Measurements from ENCODE around the gene TCP11. TPM values are rescaled to one million over a fixed set of nuclear protein-coding genes. Genes with fewer than 3 reads are reported as not detected.
A peak's percentile ranks its signal among the peaks of the same experiment; 100 is the strongest.

Gene TCP11
- total and polyA plus RNA-seq, 11 donors: 0.04 TPM; not detected in 10

DNA sequence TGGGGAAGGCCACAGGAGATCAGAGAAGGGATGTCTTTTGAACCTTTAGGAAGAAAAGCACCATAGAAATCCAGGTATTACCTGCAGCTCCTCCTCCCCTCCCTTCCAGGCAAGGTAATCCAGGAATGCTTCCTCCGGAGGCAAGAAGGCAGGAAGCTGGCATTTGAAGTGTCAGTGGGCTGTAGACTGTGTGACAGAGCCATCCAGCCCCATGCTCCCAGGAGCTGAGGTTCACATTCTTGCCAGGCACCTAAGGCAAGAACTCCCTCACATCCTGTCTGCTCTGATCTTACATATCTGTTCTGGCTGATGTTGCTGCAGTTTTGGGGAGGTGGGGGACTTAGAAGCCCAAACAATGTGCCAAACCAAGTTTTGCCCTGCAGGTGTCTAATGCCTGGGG lies 44.8 kb upstream of the TCP11 start:
- no peaks in the 10 kb centered on the region for H3K9me3 ChIP-seq
- intact Hi-C loops (cut with DNase I): no loop called here
- H3K36me3 ChIP-seq: no peaks in the 10 kb centered on the region
- ATAC-seq (no peak), DNase-seq (no peak)
- H3K4me3 ChIP-seq: no peak overlapping the region
- H3K4me1 ChIP-seq: peaks cover 0 to 44% (median 19%) of the 10 kb centered on the region in 12 donors
- TF ChIP-seq, protein P1, sequence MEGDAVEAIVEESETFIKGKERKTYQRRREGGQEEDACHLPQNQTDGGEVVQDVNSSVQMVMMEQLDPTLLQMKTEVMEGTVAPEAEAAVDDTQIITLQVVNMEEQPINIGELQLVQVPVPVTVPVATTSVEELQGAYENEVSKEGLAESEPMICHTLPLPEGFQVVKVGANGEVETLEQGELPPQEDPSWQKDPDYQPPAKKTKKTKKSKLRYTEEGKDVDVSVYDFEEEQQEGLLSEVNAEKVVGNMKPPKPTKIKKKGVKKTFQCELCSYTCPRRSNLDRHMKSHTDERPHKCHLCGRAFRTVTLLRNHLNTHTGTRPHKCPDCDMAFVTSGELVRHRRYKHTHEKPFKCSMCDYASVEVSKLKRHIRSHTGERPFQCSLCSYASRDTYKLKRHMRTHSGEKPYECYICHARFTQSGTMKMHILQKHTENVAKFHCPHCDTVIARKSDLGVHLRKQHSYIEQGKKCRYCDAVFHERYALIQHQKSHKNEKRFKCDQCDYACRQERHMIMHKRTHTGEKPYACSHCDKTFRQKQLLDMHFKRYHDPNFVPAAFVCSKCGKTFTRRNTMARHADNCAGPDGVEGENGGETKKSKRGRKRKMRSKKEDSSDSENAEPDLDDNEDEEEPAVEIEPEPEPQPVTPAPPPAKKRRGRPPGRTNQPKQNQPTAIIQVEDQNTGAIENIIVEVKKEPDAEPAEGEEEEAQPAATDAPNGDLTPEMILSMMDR (IDR thresholded peaks at IDR 0.05): no peak
- no peak for TF ChIP-seq POLR2A (IDR thresholded peaks at IDR 0.05)
- peak overlapping the region in 7 of 12 donors; percentile 26 to 83 (median 67) for H3K27ac ChIP-seq
- peaks cover 0 to 12% (median 0%) of the 10 kb centered on the region in 9 donors for H3K27me3 ChIP-seq
- WGBS, 4 donors: 22 to 40% (median 33%) methylated on average over 1 of the region's 1 CpG

DNA sequence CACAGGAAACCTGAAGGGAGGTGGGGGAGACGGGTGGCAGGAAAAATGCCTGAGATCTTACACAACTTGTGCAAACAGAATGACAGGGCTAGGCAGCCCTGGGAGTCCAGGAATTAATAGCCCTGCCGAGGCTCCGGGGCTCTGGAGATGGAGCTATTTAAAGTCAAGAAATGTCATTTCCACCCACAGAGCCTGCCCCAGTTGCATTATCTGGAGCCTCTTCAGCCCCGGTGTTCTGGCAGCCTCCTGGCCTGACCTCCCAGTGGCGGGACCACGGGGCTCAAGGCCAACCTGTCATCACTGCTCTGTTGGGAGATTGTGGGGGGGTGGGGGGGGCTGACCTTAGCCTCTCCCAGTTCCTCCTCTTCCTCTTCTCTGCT lies 44.2 kb upstream of the TCP11 start:
- WGBS, 4 donors: 5 to 16% (median 12%) methylated on average over 6 of the region's 6 CpGs
- DNase-seq (peak; percentile 68 to 88 (median 72)), ATAC-seq (peak; percentile 71 to 85 (median 82))
- H3K4me1 ChIP-seq: peaks cover 0 to 50% (median 24%) of the 10 kb centered on the region in 12 donors
- no peak overlapping the region for H3K4me3 ChIP-seq
- no peaks in the 10 kb centered on the region for H3K36me3 ChIP-seq
- H3K27ac ChIP-seq: peak overlapping the region in 9 of 12 donors; percentile 26 to 83 (median 62)
- no peaks in the 10 kb centered on the region for H3K9me3 ChIP-seq
- H3K27me3 ChIP-seq: peaks cover 0 to 12% (median 0%) of the 10 kb centered on the region in 9 donors
- intact Hi-C loops (cut with DNase I): no loop called here
- TF ChIP-seq, protein P1 (IDR thresholded peaks at IDR 0.05): no peak
- TF ChIP-seq POLR2A (IDR thresholded peaks at IDR 0.05): no peak

DNA sequence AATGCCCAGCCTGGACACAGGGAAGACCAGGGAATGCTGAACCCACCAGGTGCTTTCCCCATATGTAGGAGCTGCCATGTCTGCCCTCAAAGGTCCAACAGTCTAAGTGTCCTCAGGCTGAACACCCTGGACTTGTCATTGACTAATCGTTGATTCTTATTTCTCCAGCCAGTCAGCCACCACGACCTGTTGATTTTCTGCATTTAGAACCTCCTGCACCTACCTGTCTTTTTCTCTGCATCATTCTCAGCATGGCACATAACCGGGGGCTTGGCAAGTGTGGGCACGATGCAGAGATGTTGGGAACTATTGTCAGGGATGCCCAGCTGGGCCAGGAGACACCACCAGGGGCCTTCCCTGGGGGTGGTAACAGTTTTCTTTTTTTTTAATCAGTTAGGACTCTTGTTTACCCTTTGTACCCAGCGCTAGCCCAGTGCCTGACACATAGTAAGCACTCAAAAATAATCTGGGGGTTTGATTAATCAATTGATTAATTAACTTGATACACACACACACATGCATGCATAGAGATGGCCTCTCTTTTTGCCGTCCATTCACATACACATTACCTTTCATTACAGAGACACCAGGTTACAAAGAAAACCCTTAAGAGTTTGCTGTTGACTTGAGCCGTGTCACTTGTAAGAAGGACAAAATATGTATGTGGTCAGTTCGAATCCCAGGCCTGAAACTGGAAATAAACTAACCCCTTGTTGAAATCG lies 43.6 kb upstream of the TCP11 start:
- Histone ChIP-seq H3K4me3 (no peak overlapping the region), H3K27ac (peak overlapping the region in 10 of 12 donors; percentile 22 to 83 (median 60)), H3K9me3 (no peaks in the 10 kb centered on the region), H3K36me3 (no peaks in the 10 kb centered on the region), H3K27me3 (peaks cover 0 to 12% (median 0%) of the 10 kb centered on the region in 9 donors), H3K4me1 (peaks cover 0 to 54% (median 25%) of the 10 kb centered on the region in 12 donors)
- DNase-seq (no peak), ATAC-seq (no peak)
- intact Hi-C loops (cut with DNase I): no loop called here
- 47 to 58% (median 56%) methylated on average over 9 of the region's 9 CpGs for WGBS, 4 donors
- TF ChIP-seq, protein P1 (IDR thresholded peaks at IDR 0.05): no peak

- TF ChIP-seq, protein P1 (IDR thresholded peaks at IDR 0.05): no peak
- TF ChIP-seq POLR2A (IDR thresholded peaks at IDR 0.05): no peak
- H3K9me3 ChIP-seq: no peaks in the 10 kb centered on the region
- no peak for ATAC-seq
- H3K36me3 ChIP-seq: no peaks in the 10 kb centered on the region
- peak overlapping the region in 8 of 12 donors; percentile 37 to 83 (median 66) for H3K27ac ChIP-seq
- no peak overlapping the region for H3K4me3 ChIP-seq
- WGBS, 4 donors: 81 to 100% (median 95%) methylated on average over 2 of the region's 2 CpGs
- H3K27me3 ChIP-seq: peaks cover 0 to 12% (median 0%) of the 10 kb centered on the region in 9 donors
- intact Hi-C loops (cut with DNase I): no loop called here
- DNase-seq: no peak
- H3K4me1 ChIP-seq: peaks cover 0 to 60% (median 26%) of the 10 kb centered on the region in 12 donors
These were observed 42.8 kb upstream of the TCP11 start for GRCh38 chr6:35183935-35184334.
